HG03196 (cell line): ENCODE results near the gene AP3B1.

Experiments
- ATAC-seq: cut with Tn5 transposase; IDR thresholded peaks from one replicate; pipeline ENCODE4 v1.9.1; 2021; ENCODE audit not compliant: unreplicated experiment

The AP3B1 gene

DNA sequence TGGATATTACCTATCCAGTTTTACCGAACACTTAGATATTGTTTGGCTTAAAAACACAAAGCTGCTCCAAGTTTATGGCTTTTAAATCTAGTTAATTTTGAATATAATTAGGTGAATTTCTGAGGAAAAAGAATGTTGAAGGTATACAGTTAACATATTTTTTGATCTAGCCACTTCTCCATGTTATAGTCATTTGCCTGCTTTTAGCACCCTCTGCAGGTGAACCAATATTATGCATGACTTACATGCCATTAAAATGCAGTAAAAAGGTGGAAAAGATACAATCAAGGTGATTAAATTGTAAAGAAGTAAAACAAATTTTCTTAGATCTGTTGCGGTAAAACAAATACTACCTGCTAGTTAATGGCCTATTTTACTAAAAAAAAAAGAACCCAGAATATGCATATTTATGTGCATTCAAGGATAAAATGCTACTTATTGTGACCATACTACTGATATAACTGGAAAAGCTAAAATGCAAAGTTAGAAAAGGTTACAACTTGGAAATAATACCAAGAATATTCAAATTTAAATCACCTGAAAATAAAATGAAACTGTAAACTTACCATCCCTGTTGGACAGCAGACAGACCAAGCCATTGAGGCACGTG, 132.1 kb downstream of the AP3B1 start:
- no peak for ATAC-seq

DNA sequence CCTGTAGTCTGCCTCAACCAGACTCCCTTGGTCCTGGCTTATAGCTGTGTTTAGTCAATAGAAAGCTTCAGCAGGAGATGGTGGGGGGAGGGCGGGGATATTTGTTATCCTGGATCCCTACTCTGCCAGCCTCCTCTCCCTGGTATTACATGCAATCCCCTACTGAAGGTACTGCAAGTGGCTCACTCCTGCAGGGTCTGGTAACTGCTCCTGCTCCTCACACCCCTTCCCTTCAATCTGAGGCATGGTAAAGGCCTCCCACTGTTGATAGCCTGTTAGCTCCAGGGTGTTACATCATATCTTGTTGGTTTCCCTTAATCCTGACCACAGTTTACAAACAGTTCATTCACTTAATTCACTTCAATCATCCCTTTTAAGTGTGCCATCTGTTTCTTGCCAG, 137.5 kb downstream of the AP3B1 start:
- no peak for ATAC-seq

DNA sequence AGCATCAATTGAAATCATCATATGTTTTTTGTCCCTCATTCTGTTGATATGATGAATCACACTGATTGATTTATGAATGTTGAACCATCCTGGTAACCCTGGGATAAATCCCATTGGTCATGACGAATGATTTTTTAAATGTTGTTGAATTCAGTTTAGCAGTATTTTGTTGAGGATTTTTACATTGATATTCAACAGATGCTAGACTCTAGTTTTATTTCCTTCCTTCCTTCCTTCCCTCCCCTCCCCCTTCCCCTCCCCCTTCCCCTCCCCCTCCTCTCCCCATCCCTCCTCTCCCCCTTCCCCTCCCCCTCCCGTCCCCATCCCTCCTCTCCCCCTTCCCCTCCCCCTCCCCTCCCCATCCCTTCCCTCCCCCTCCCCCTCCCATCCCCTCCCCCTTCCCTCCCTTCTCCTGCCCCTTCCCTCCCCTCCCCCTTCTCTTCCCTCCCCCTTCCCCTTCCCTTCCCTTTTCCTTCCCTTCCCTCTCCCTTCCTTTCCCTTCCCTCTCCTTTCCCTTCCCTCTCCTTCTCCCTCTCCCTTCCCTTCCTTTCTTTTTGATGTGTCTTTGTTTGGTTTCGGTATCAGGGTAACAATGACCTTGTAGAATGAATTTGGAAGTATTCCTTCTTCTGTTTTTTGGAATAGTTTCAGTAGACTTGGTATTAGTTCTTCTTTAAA, 142.8 kb downstream of the AP3B1 start:
- no peak for ATAC-seq

DNA sequence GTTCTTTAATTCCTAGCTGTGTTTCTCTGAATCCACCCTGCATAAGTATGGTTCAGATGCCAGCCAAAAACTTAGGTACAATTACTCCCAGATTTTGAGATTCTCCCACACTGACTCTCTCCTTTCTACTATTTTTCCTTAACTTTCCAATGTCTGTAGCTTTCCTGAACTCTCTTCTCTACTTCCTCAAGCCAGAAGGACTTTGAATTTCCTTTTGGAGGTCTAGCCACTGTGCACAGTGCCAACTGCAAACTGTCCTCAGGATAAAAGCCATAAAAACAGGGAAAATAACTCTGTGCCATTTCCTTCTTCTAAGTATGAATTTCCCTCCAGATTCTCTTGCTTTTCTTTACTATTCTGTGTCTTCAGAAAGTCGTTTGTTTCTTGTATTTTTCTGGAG, 157.2 kb downstream of the AP3B1 start:
- ATAC-seq = no peak

DNA sequence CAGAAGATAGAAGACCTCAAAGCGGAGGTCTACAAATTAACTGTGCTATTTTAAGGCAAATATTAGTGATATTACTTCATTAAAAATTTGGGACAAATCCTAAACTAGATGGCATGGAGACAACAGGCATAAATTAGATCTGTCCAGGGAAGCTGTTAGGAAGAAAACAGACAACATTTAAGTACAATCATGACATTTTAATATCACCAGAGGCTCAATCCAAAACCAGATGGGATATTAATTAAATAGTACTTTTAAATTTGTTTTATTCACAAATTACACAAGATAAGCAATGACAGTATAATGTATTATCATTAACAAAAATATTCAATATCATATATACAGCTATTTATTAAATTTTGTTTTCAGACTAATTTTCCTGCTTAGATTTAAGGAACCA, 161.1 kb downstream of the AP3B1 start:
- no peak for ATAC-seq

DNA sequence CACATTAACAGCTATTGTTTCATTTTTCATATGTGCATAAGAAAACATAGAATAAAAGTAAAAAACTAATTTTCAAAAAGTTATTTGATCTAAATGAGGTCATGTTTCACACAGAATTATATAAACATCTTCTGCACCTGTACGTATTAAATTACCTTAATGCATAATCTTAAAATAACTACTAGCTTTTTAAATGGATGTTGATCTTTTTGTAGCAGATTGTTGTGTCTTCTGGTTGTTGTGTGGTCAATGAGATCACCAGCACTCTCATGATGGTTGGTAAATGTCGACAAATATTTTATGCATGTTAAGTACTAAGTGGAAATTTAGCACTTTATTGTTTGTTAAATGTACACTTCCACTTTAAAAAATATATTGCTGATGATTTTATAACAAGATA, 162.0 kb downstream of the AP3B1 start:
- no peak for ATAC-seq

DNA sequence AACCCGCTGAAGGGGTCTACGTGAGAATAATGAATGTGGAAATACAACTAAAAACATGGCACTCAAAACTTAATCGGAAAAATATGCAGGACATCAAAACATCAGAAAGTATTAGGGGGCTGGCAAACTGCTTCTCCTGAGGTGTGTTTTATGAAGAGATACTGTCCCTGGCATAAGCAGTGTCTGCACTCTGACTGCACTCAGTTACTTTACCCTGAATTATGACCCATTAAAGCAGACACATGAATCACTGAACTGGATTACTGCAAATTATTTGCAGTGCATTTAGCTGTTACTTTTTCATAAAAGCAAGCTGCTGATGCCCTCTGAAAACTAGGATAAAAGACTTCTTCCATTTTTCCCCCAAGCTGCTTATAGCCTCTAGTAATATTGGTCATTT, 164.9 kb downstream of the AP3B1 start:
- ATAC-seq = no peak

DNA sequence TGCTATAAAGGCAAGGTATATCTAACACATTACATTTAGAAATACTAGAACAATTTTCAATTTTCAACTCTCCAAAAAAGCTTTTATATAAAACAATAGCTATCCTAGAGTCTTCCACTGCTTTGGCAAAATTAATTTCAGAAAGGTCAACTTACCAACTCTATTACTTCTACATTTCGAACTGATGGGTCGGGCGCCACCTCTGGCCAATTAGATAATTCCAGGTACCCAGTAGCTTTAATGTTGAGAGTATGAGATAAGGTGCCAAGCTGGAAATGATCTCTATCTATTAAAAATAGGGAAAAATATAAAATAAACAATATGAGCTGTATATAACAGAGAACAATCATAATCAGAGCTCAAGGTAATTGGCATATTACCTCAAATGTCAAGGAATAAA, 166.6 kb downstream of the AP3B1 start:
- ATAC-seq = no peak

DNA sequence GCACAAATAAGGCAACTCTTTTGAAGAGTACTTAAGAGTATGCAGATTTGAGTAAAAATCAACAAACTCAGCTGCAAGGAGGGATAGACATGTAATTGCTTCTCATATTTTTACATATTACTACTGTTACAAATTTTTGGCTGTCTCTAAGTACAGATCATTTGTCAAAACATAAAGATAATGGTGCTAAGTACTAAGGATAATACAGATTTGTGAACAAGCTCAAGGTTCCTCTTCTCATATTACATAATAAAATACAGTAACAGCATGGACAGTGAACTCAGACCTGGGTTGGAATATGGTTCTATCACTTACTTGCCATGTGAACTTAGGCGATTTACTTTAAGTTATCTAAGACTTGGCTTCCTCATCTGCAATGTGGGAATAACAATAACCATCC, 168.0 kb downstream of the AP3B1 start:
- no peak for ATAC-seq

DNA sequence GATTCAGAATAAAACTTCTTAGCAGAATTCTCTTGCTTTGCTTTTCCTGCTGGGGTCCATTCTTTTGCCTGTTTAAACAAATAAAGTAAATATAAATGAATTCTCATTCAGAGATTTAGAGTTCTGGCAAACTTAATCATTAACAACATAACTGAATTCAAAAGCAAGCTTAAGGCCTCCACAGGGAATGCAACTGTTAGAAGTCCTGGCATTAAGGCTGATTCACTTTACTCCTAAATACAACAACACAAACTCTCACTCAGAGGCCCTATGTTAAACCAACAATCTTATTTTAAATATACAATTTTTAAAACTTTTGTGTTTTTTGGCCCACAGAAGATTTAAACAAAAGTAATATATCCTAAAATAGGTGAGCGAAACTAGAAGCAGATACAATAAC, 178.3 kb downstream of the AP3B1 start:
- no peak for ATAC-seq

DNA sequence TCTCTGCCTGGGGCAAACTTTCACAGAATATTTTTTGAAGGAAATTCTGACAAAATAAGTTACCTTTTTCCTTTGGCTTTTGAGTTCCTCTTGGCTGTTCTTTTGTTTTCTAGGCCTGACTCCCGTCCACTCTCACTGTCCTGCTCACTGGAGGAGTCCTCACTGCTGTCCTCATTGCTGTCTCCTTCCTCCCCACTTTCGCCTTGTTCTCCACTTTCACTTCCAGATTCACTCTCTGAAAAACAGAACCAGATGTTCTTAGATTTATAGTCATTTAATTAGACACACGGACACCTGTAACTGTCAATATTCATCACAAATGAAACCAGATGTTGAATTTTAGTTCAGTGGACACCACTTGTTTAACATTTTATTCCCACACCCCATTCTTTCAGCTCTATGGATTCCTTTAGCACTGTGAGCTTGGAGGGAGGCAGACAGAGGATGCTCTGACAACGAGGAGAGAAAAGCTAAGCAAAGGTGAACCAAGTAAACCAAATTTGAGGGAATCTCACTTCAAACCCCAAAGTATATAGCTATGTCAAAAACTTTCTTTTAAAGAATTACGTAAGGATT, 180.7 kb downstream of the AP3B1 start:
- no peak for ATAC-seq

DNA sequence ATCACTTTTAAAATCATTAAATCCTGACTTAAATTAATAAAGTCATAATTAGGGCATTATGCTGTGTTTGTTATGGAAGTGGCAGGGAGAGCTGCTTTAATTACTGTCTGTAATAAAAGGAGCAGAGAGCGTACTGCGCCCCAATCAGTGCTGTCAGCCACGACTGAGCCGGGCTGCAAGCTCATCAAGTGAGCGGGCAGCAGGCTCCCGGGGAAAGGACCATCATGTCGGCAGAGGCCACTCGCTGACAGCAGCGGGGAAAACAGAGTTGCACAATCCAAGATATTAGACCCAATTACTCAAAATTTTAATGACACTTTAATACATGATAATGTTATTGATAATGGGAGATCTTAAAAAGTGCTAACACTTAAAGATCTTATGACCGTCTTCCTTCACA, 181.6 kb downstream of the AP3B1 start:
- no peak for ATAC-seq

DNA sequence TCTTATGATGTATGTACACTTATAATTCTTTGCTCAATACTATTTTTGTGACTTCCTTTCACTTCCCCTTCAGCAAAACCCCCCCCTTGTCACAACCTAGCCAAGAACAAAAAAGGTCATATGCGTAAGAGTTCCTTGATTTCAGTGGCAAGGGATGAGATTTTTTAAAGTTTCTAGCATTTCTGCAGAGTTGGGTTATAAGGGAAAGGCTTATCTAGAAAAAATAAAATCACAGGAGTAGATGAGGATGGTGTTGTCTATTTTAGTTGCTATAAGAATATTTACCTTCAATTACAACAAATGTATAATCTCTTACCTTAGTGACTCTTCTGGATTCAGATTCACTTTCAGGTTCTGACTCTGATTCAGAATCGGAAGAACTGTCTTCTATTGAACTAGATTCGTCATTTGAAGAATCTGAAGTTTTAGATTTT, 184.6 kb downstream of the AP3B1 start:
- ATAC-seq = no peak

DNA sequence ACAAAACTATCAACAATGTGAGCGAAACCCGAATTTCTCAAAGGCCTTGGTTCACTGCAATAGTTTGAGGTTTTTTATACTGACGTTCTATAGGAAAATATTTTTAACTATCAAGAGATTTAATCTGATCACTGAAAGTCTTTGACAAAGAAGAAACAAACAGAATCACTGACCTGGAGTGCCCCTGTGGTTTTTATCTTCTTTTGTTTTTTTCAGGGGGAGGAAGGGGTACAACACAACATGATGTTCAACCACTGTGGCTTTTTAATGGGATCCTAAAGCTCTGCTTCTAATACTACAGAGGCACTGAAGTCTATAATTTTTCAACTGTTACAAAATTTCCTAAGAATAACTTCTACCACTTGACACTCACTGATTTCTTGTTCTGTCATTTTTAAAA, 185.9 kb downstream of the AP3B1 start:
- ATAC-seq = no peak

DNA sequence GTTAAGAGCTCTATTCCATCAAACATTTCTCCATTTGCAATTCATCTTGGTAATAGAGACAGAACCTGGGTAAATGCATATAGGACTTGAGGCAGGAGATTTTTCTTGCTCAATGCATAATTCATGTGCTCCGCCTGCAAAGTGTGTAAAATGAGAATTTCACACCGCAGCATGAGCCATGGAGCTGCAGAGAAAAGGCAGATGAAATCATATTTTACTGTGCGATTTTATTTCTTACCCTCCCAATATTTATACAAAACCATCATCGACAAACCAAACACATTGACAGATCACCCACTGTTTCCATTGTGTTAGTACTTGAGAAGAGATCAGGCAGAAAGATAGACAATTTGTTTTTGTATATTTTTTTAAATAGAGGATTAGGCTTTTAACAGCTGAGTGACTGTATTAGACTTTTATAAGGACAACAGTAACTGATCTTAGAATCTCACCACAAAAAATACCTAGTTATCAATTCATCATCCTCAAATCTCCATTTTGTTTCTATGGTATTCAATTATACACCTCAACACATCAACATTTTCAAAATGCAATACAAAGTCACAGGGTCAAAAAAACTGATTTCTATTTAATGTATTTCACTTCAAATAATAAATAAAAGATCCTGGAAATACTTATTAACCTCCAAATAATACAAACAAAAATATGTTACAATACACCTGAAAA, 191.1 kb downstream of the AP3B1 start:
- ATAC-seq = no peak

DNA sequence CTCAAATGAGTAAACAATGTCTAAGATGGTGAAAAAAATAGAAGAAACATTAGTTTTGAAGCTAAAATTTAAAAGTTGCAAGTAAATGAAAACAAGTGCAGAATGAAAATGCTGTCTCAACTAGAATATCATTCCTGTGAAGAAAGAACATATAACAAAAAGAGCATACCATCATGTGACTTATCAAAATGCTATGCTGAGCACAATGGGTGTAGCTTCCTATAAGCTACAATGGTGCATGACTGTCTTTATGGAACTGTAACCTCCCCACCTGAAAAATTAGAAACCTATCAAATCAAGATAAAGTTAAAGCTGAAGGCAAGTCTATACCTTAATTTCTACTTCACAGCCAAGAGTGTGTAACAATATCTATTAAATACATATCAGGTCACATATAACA, 192.0 kb downstream of the AP3B1 start:
- ATAC-seq = no peak

DNA sequence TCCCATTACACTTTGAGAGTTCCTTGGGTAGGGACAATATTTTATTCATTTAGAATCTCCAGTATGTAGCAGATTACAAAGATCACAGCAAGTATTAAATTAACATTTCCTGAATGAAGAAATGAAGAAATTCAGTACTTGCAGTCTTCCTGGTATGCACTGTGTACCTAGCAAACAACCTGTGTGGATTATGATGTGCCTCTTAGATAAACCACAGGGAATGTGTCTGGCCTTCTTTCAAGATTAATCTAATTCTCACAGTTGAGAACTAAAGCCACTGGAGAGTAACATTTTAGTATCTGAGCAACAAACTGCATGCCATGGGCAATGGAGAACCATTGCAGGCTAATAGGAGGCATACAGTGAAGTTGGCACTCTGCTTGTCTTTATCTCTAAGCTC, 199.4 kb downstream of the AP3B1 start:
- no peak for ATAC-seq

DNA sequence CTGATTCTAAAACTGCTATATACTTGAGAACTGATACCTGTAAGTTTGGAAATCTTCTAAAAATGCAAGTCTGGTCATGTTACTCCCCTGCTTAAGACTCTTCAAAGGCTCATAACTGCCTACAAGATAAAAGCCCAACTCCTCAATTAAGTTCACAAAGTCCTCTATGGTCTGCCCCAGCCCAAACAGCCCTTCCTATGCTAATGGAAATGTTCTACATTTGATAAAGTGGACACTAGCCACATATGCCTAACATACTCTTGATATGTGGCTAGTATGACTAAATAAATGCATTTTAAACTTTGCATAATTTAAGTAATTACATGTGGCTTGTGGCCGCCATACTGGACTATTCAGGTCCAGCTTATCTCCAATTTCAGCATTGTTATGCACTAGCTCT, 204.5 kb downstream of the AP3B1 start:
- ATAC-seq = no peak

DNA sequence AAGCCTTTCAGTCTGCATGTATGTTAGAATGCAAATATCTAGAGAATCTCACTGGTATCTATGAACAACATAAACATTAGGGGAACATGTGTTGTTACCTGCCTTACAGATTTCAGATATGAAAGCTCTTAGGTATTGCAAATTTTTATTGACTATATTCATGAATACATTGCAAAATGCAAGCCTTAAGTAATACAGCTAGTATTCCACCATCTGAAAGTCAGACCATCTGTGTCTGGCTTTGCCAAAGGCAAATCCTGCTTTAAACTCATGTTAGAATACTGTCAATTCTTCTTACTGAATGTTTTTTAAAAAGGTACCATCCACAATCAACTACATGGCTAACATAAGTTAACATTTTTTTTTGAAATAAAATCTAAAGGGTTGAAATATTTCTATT, 215.6 kb downstream of the AP3B1 start:
- ATAC-seq = no peak

DNA sequence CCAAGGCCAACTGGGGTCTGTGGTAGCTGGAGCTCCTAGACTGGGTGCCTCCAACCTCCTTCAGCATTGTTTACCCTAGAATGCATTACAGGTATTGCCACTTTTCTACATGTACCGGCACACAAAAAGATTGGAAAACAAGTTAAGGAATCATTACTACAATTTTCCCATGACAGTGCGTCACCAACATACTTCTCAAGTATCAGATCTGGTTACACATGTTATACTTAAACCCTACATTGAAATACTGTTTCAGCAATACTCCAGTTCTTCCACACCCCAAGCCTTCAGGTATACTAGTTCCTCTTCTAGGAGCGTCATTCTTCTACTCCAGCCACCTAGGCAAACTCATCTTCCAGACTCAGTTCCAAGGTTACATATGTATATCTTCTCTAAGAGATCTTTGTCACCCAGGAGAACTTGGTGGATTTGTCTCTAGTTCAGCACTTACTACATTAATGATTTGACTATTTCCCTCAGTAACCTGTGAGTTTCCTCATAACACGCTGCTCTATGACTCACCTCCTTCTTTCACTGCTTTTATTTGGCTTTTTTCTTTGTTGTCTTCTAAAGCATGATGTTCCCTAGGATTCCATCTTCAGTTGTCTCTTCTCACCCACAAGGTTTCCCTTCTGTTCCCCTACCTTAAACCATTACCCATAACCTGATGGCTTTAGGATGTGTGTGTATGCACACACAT, 217.0 kb downstream of the AP3B1 start:
- no peak for ATAC-seq

DNA sequence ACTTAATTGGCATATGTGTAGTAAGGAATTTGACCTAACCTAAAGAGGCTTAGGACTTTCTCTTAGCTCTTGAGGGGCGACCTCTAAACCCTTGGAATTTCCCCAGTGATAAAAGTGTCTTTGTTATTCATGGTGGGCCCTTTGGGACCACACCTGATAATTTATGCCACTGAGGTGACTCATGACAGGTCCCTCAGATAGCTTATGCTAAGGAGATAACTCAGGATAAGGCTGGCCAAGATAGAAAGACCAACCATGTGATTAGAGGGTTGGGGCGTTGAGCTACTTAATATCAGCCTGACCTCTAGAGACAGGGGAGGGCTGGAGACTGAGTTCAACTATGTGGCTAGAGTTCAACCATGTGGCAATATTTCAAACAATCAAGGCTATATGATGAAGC, 218.1 kb downstream of the AP3B1 start:
- ATAC-seq = no peak

DNA sequence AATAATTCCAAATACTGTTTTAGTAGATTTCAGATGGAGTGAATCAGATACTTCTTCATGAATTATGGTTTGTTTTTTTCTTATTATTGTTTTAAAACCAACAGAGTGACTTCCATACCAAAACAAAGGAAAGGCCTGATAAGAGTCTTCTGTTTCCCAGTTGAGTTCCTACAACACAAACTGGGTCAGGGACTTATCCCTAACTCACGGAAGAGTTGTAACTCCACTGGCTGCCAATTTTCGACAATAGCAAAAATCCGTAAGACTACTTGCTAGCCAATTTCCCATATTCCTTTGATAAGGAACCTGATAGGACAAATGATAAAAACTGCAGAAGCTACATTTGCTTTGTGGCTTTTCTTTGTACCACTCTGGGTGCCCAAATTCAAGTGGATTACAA, 219.2 kb downstream of the AP3B1 start:
- ATAC-seq = no peak
